HepG2 (cell line): ENCODE data around the gene RILPL1. TPM values are rescaled to one million over a fixed set of nuclear protein-coding genes. Genes with fewer than 3 reads are reported as not detected.
A peak's percentile ranks its signal among the peaks of the same experiment; 100 is the strongest.

Source experiments
- ADNP ChIP-seq: sonication (generic); formaldehyde crosslinking; IDR thresholded peaks from 2 replicates; pipeline ENCODE4 v1.4.0; 2020; ENCODE audit warnings: missing genetic modification reagents
- ATF7 ChIP-seq, 2 experiments: fragments of 450-650 bp in 1 of 2; sonication (generic) in 1 of 2; formaldehyde crosslinking in 1 of 2; IDR thresholded peaks; 2 replicates each; pipeline versions ENCODE4 v1.4.0 to v1.6.1; 2016 to 2020; ENCODE audit warnings: antibody characterized with exemption in 1 of 2, mild to moderate bottlenecking in 1 of 2, missing genetic modification reagents in 1 of 2
- CBX1 ChIP-seq: IDR thresholded peaks from one replicate; pipeline ENCODE4 v1.6.1; 2016; ENCODE audit warnings: antibody characterized with exemption, low read depth
- CEBPB ChIP-seq: IDR thresholded peaks from 2 replicates; pipeline ENCODE4 v1.6.1; 2011; ENCODE audit warnings: low read depth, low read length, improper control_type of control experiment, borderline replicate concordance
- CTCF ChIP-seq: sonication (generic); formaldehyde crosslinking; IDR thresholded peaks from 2 replicates; pipeline ENCODE4 v1.5.0; 2020; ENCODE audit warnings: mild to moderate bottlenecking, missing genetic modification reagents, moderate library complexity
- ESRRA ChIP-seq: sonication (generic); formaldehyde crosslinking; IDR thresholded peaks from 2 replicates; pipeline ENCODE4 v1.5.1; 2020; ENCODE audit warnings: mild to moderate bottlenecking, low read depth, missing genetic modification reagents
- FLYWCH1 ChIP-seq: sonication (generic); formaldehyde crosslinking; IDR thresholded peaks from 2 replicates; pipeline ENCODE4 v1.8.1; 2023; ENCODE audit warnings: mild to moderate bottlenecking, missing genetic modification reagents
- GATAD2A ChIP-seq: IDR thresholded peaks from 2 replicates; pipeline ENCODE4 v1.6.1; 2016
- HNF4A ChIP-seq: sonication (generic); formaldehyde crosslinking; IDR thresholded peaks from 2 replicates; pipeline ENCODE4 v1.4.0; 2020; ENCODE audit warnings: missing genetic modification reagents
- IKZF1 ChIP-seq: fragments of 450-650 bp; IDR thresholded peaks from 2 replicates; pipeline ENCODE4 v1.7.1; 2016
- KDM5B ChIP-seq: sonication (generic); formaldehyde crosslinking; IDR thresholded peaks from 2 replicates; pipeline ENCODE4 v1.4.0; 2020; ENCODE audit warnings: missing genetic modification reagents, mild to moderate bottlenecking, borderline replicate concordance
- NR2F1 ChIP-seq, 2 experiments: fragments of 450-650 bp in 1 of 2; formaldehyde crosslinking in 1 of 2; IDR thresholded peaks; 2 replicates each; pipeline versions ENCODE4 v1.5.0 to v1.6.1; 2016 to 2020; ENCODE audit warnings: mild to moderate bottlenecking in 1 of 2, missing compliant biosample characterization in 1 of 2, missing genetic modification reagents in 1 of 2, moderate library complexity in 1 of 2
- NR2F2 ChIP-seq: IDR thresholded peaks from 2 replicates; pipeline ENCODE4 v1.6.1; 2012; ENCODE audit warnings: low read depth, inconsistent platforms, borderline replicate concordance
- PHB2 ChIP-seq: fragments of 450-650 bp; IDR thresholded peaks from 2 replicates; pipeline ENCODE4 v1.6.1; 2018; ENCODE audit not compliant: partially characterized antibody
- PITX1 ChIP-seq: sonication (generic); formaldehyde crosslinking; IDR thresholded peaks from 2 replicates; pipeline ENCODE4 v1.5.1; 2020; ENCODE audit warnings: mild to moderate bottlenecking, missing genetic modification reagents
- SOX5 ChIP-seq: IDR thresholded peaks from 2 replicates; pipeline ENCODE4 v1.6.1; 2016; ENCODE audit warnings: borderline replicate concordance
- XRCC5 ChIP-seq: fragments of 200-400 bp; formaldehyde crosslinking; optimal IDR thresholded peaks from 2 replicates; pipeline ENCODE3; 2017; ENCODE audit warnings: mild to moderate bottlenecking, low read length
- ZBTB38 ChIP-seq: sonication (generic); formaldehyde crosslinking; IDR thresholded peaks from 2 replicates; pipeline ENCODE4 v1.5.1; 2020; ENCODE audit warnings: mild to moderate bottlenecking, missing genetic modification reagents
- ZNF143 ChIP-seq: sonication (generic); formaldehyde crosslinking; IDR thresholded peaks from 2 replicates; pipeline ENCODE4 v1.4.0; 2020; ENCODE audit warnings: missing genetic modification reagents
- ZNF20 ChIP-seq: sonication (generic); formaldehyde crosslinking; IDR thresholded peaks from 2 replicates; pipeline ENCODE4 v1.4.0; 2020; ENCODE audit warnings: mild to moderate bottlenecking, moderate library complexity, missing genetic modification reagents
- ZNF484 ChIP-seq: sonication (generic); formaldehyde crosslinking; IDR thresholded peaks from 2 replicates; pipeline ENCODE4 v1.5.1; 2020; ENCODE audit warnings: mild to moderate bottlenecking, low read depth, missing genetic modification reagents, borderline replicate concordance
- ZNF556 ChIP-seq: sonication (generic); formaldehyde crosslinking; IDR thresholded peaks from 2 replicates; pipeline ENCODE4 v1.4.0; 2020; ENCODE audit warnings: mild to moderate bottlenecking, missing genetic modification reagents, borderline replicate concordance
- ZNF770 ChIP-seq: sonication (generic); formaldehyde crosslinking; IDR thresholded peaks from 2 replicates; pipeline ENCODE4 v1.5.0; 2020; ENCODE audit warnings: mild to moderate bottlenecking, missing genetic modification reagents
- ZNF841 ChIP-seq: sonication (generic); formaldehyde crosslinking; IDR thresholded peaks from 2 replicates; pipeline ENCODE4 v1.8.1; 2023; ENCODE audit warnings: missing genetic modification reagents, borderline replicate concordance
- polyA plus RNA-seq, 8 experiments: library from polyadenylated mRNA; depleted of rRNA in 3 of 8; stranded (reverse) in 7 of 8; unstranded in 1 of 8; fragments of >200 nt; fragmentation: Illumina TruSeq in 4 of 8; extraction: Trizol in 4 of 8; gene quantifications; 2 replicates each; pipeline versions ENCODE4 v1.2.1 to v1.2.3, GENCODE V29; 2011 to 2016; ENCODE audit warnings: low read depth in 4 of 8, missing spikeins in 1 of 8, mixed read lengths in 1 of 8; ENCODE audit not compliant: insufficient read depth in 1 of 8
- total RNA-seq, 5 experiments: library from RNA; depleted of rRNA; stranded (reverse); fragments of >200 nt; fragmentation: Illumina TruSeq; extraction: Trizol; gene quantifications; 2 replicates each; pipeline ENCODE4 v1.2.3, GENCODE V29; 2016; ENCODE audit warnings: low read depth in 1 of 5

The RILPL1 gene
- total and polyA plus RNA-seq, 2 of the 13 experiments (the other 11 are each of a cell fraction or from before 2014, with no cell fraction given), result 5.8 to 28.4 TPM

GRCh38 chr12:123526542-123527080 lies 6.9 kb downstream of the RILPL1 start (continued):
- no peak for TF ChIP-seq ZNF770 (CRISPR knock-in tag)
- TF ChIP-seq GATAD2A, result no peak
- TF ChIP-seq ZNF20, result no peak
- no peak for TF ChIP-seq ZNF841 (CRISPR knock-in tag)
- TF ChIP-seq NR2F2, result peak; percentile 48; the same call in 1 of the 2 replicates
- no peak for TF ChIP-seq CBX1
- no peak for TF ChIP-seq HNF4A (CRISPR knock-in tag)
- TF ChIP-seq NR2F1 (CRISPR knock-in tag; IDR thresholded peaks at IDR 0.05), result peak; percentile 21 to 50; a peak in 1 of 4 replicates
- no peak for TF ChIP-seq IKZF1
- no peak for TF ChIP-seq ZBTB38 (CRISPR knock-in tag)
- no peak for TF ChIP-seq PHB2
- TF ChIP-seq CTCF (CRISPR knock-in tag), result peak; percentile 18; the same call in 1 of the 2 replicates
- no peak for TF ChIP-seq ADNP (CRISPR knock-in tag)
- TF ChIP-seq ZNF484 (CRISPR knock-in tag), result no peak
- TF ChIP-seq PITX1 (CRISPR knock-in tag), result 0 out of 2 replicates have a peak, but pooled peaks have one; percentile 20
- no peak for TF ChIP-seq CEBPB
- TF ChIP-seq FLYWCH1, result no peak
- no peak for TF ChIP-seq XRCC5
- TF ChIP-seq ESRRA, result peak; percentile 86
- no peak for TF ChIP-seq KDM5B
- no peak for TF ChIP-seq ATF7 (IDR thresholded peaks at IDR 0.05)
- TF ChIP-seq ATF7 (CRISPR knock-in tag; IDR thresholded peaks at IDR 0.05), result no peak
- no peak for TF ChIP-seq ZNF556 (CRISPR knock-in tag)
- no peak for TF ChIP-seq SOX5 (CRISPR knock-in tag)
- no peak for TF ChIP-seq ZNF143 (CRISPR knock-in tag)
